Hematopoietic multipotent progenitor cell treated with erythropoietin and hydrocortisone succinate and interleukin-3 and kit ligand, for 17 days (in vitro differentiated cells): ENCODE measurements around the gene CSTB.
"Not testable (repeated sequence)": the region's sequence is repeated elsewhere in the genome, so short reads cannot be mapped to it uniquely, and the experiment has no call there.

ENCODE experiments used
- DNase-seq: peaks from one replicate; pipeline ENCODE4 v3.0.0-alpha.2; 2015; ENCODE audit warnings: low spot score

The CSTB gene, protein sequence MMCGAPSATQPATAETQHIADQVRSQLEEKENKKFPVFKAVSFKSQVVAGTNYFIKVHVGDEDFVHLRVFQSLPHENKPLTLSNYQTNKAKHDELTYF

GRCh38 chr21:43775795-43776430 lies at the start of gene CSTB:
CSTB (minus strand) TSS chr21:43776308; CDS start chr21:43776269, 39 bp downstream.
- no peak for DNase-seq

DNA sequence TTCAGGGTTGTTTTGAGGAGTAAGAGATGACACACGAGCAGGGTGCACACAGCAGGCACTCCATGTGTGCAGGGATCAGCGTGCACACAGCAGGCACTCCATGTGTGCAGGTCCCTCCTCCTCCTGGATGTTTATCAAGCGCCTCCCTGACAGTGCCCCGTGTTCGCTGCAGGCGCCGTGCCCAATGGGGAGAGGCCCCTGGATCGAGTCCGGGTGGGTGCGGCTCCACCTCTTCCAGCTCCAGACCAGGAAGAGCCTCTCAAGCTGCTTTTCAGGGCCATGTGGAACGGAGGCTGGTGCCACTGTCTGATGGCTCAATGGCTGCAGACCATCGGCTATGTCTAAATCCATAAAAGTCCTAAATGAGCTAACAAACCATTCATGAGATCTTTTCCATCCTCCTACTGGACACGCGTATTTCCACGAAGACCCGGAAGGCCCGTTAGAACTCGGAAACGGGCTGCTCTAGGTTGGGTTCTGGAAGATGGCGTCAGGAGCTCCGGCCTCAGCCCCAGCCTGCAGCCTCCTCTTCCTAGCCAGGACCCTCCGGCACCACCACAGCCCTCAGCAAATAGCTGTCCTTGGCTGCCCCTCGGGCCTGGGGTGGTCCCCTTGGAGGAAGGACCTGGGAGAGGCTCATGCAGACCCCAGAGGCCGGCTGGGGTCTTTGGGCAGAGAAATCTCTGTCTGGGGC lies 49.3 kb upstream of the CSTB start:
- no peak for DNase-seq

DNA sequence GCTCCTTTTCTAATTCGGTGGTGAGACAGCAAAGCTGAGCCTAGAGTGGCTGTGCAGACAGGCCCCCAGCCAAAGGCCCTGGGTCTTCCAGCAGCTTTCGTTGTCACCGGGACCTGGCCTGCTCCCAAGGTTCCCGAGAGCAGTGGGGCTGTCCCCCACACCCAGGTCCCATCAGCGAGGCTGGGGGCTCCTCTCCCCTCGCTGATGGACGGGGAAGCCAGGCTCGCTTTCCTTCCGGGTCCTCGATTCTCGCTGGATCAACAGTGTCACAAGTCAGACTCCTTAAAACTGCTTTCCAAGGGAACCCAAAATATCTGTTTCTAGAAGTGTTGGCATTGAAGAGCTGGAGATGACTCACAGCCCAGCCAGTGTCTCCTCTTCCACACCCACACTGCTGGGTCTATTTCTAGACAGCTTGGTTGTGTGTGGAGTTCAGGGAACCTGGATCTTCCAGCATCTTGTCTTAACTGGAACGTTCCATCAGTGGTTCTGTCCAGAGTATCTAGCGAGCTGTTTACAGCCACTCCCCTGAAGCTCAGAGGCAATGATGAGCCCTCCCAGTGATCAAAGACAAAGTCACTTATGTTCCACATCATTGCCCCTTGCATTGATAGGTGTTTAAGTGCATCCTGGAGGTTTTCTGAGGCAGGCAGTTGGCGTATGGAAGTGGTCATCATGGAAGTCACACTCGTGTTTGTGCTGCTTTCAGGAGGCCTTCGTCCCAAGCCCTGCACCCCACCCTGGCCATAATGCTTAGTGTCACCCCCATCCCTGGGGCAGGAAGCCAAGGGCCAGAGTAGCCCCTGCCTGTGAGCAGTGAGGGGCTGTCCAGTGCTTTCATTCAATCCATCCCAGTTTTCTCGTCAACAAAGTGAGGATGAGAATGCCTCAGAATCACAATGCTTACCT lies 48.5 kb upstream of the CSTB start:
- no peak for DNase-seq

DNA sequence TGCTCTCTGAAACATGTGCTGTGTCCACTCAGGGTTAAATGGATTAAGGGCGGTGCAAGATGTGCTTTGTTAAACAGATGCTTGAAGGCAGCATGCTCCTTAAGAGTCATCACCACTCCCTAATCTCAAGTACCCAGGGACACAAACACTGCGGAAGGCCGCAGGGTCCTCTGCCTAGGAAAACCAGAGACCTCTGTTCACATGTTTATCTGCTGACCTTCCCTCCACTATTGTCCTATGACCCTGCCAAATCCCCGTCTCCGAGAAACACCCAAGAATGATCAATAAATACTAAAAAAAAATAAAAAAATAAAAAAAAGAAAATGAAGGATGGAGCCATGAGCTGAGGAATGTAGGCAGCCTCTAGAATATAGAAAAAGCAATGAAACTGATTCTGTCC lies 46.6 kb upstream of the CSTB start:
- DNase-seq: not testable (repeated sequence)

DNA sequence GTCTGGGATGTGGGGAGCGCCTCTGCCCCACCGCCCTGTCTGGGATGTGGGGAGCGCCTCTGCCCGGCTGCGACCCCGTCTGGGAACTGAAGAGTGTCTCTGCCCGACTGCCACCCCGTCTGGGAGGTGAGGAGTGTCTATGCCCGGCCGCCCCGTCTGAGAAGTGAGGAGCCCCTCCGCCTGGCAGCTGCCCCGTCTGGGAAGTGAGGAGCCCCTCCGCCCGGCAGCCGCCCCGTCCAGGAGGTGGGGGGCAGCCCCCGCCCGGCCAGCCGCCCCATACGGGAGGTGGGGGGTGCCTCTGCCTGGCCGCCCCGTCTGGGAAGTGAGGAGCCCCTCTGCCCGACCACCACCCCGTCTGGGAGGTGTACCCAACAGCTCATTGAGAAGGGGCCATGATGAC lies 46.1 kb upstream of the CSTB start:
- DNase-seq: not testable (repeated sequence)

DNA sequence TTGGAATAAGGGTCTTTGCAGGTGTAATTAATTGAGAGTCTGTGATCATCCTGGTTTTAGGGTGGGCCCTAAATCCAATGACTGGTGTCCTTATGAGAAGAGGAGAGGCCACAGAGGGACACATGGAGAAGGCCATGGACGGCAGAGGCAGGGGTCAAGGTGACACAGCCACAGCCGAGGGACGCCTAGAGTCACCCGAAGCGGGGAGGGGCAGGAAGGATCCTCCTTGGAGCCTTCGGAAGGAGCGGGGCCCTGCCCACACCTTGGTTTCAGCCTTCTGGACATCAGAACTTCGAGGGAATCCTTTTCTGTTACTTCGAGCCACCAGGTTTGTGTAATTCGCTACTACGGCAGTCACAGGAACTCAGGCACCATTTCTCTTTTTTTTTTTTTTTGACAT lies 44.4 kb upstream of the CSTB start:
- DNase-seq: no peak

- DNase-seq: no peak
Measured at GRCh38 chr21:43819511-43820405, 43.6 kb upstream of the CSTB start.

DNA sequence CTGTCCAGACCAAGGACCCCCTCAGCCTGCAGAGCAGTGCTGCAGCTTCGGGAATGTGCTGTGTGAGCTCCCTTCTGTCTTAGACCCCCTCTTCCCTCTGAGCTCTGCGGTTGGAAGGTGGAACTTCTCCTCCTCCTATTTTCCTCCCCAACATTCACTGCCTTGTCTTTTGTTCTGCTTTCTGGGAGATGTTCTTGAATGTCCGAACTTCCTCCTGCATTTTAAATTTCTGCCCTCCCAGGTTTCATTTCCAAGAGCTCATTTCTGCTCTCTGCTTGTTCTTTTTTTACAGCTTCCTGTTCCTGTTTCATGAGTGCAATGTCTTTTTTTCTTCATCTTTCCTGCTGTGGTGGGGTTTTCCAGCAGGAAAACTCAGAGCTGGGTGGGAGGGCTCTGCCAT lies 42.6 kb upstream of the CSTB start:
- DNase-seq: no peak

GRCh38 chr21:43817157-43818086 lies 41.3 kb upstream of the CSTB start:
- DNase-seq: no peak

DNA sequence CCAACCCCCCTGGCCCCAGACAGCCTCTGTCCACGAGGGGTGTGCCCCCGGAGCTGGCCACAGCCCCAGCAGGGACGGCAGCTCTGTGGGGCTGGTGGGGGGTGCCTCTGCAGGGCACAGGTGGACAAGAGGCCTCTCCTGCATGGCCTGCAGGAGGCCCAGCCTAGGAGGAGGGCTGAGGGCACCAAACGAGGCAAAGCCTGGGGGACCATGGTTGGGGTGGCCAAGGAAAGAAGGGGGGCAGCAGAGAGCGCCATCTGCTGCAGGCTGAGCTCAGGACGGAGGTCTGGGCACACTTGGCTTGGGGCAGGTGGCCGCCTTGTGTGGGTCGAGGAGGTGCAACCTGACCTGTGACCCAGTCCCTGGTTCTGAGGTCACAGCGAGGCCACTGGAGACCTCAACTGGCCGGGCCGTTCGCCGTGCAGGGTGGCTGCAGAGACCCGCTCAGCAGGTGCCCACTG lies 40.5 kb upstream of the CSTB start:
- no peak for DNase-seq

GRCh38 chr21:43815991-43816390 lies 39.9 kb upstream of the CSTB start:
- DNase-seq: no peak

- DNase-seq: no peak
Measured at GRCh38 chr21:43815107-43815613, 39.1 kb upstream of the CSTB start.

DNA sequence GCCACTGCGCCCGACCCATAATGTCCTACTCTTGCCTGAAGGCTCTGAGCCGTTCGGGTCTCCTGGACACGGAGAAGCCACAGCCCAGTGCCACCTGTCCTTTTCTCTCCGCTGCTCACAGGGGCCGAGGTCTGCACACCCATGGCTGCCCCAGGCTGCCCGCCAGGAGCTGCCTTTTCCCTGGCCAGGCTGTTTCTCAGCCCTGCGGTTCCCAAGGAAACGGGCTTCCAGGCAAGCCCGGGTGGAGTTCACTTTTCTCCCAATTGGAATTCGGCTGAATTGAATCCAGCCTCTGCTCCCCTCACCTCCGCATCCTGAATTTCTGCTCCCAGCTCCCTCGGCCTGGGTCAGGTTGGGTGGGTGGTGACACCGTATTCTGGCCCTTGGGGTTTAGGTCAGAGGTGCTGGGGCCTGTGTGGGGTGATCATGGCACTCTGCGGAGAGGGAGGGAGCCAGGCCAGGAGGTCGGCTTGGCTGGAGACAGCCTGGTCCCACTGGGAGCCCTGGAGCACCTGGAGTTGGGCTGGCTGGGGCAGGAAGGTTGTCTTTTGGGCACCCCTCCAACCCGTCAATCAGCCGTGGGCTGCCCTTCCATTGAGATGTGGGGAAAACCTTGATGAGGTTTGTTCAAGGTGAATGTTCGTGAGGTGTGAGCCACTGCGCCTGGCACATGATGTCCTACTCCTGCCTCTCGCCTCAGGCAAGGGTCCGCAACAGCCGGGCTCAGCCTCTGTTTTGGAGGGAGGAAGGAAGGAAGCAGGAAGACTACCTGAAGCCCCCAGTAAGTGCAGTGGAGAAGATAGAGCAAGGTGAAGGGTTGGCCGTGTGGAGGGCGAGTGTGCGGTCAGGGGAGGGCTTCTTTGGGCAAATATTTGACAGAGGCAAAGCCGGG lies 38.4 kb upstream of the CSTB start:
- no peak for DNase-seq

GRCh38 chr21:43813656-43813980 lies 37.5 kb upstream of the CSTB start:
- no peak for DNase-seq

GRCh38 chr21:43812957-43813655 lies 37.0 kb upstream of the CSTB start:
- no peak for DNase-seq

DNA sequence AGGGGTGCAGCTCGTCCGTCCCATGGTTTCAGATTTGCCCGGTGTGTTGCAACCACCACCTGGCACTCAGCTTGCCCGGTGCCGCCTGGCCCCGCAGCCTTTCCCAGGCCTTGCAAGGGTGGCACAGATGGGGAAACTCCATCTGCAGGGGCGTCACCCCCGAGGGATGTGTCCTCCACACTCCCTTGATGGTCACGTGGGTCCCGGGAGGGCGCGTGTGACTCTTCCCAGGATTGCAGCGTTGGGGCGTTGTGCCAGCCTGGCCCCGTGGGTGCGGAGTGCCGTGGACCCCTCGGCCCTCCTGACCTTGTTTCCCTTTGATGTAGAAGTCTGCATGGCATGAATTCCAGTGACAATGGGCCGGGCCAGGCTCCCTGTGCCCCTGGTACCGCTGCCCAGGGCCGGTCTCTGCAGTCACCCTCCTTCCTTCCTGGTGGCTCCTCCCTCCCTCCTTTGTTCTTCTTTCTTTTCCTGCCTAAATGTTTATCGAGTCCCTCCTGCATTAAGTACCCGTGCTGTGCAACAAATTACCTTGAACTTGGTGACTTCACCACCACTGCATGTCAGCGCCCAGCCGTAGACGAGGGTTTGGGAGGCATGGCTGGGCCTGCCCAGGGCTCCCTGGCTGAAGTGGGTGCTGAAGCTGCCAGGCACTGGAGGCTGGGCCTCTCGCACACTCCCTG lies 36.2 kb upstream of the CSTB start:
- no peak for DNase-seq

- no peak for DNase-seq
Measured at GRCh38 chr21:43811262-43812105, 35.4 kb upstream of the CSTB start.
